ENCODE data around the gene NOX5.

GRCh38 chr15:69055251-69055650, 40.8 kb downstream of the NOX5 start:
- TF ChIP-seq EZH2 (IDR thresholded peaks at IDR 0.05; ENCODE audit: borderline replicate concordance, insufficient read depth, low read length, poor library complexity, severe bottlenecking) (no peak), CTCF (IDR thresholded peaks at IDR 0.05; ENCODE audit: poor library complexity, severe bottlenecking) (no peak), SMC3 (conservative IDR thresholded peaks at IDR 0.05; ENCODE audit: poor library complexity) (no peak), POLR2AphosphoS5 (IDR thresholded peaks at IDR 0.05) (no peak), EP300 (conservative IDR thresholded peaks at IDR 0.05; ENCODE audit: poor library complexity, severe bottlenecking) (no peak)
